Large intestine (tissue), 3 donors: Measurements from ENCODE around the gene APOA4. TPM values are rescaled to one million over a fixed set of nuclear protein-coding genes. Genes with fewer than 3 reads are reported as not detected.

ENCODE experiments used
- DNase-seq, 2 donors: peaks; one replicate each; pipeline versions ENCODE4 v3.0.0 to v3.0.0-alpha.2; 2013
- H3K27ac ChIP-seq: one replicate; pipeline ENCODE4 v1.5.1; 2013; ENCODE audit warnings: low read length
- H3K27me3 ChIP-seq: 2 replicates; pipeline ENCODE4 v1.6.1; 2013; ENCODE audit warnings: low read length; ENCODE audit not compliant: control insufficient read depth, insufficient read depth
- H3K36me3 ChIP-seq: 2 replicates; pipeline ENCODE4 v1.6.1; 2013; ENCODE audit warnings: low read length; ENCODE audit not compliant: control insufficient read depth, insufficient read depth
- H3K4me1 ChIP-seq: one replicate; pipeline ENCODE4 v1.6.1; 2013; ENCODE audit warnings: low read length; ENCODE audit not compliant: control insufficient read depth, insufficient read depth
- H3K4me3 ChIP-seq: one replicate; pipeline ENCODE4 v1.5.1; 2013; ENCODE audit warnings: low read length
- H3K9me3 ChIP-seq: one replicate; pipeline ENCODE4 v1.6.1; 2013; ENCODE audit warnings: mild to moderate bottlenecking, low read depth, low read length, moderate library complexity; ENCODE audit not compliant: control insufficient read depth
- WGBS: methylation state at CpG from one replicate; pipeline ENCODE4 v1.1.5; 2013; ENCODE audit warnings: low lambda C conversion rate; ENCODE audit not compliant: insufficient coverage; 5-methylcytosine and 5-hydroxymethylcytosine counted together
- polyA plus RNA-seq: library from polyadenylated mRNA; unstranded; fragments of 120-200 nt; gene quantifications from one replicate; pipeline ENCODE4 v1.2.1, GENCODE V29; 2013

The APOA4 gene
- polyA plus RNA-seq, 1 donor, result 4,166 TPM

DNA sequence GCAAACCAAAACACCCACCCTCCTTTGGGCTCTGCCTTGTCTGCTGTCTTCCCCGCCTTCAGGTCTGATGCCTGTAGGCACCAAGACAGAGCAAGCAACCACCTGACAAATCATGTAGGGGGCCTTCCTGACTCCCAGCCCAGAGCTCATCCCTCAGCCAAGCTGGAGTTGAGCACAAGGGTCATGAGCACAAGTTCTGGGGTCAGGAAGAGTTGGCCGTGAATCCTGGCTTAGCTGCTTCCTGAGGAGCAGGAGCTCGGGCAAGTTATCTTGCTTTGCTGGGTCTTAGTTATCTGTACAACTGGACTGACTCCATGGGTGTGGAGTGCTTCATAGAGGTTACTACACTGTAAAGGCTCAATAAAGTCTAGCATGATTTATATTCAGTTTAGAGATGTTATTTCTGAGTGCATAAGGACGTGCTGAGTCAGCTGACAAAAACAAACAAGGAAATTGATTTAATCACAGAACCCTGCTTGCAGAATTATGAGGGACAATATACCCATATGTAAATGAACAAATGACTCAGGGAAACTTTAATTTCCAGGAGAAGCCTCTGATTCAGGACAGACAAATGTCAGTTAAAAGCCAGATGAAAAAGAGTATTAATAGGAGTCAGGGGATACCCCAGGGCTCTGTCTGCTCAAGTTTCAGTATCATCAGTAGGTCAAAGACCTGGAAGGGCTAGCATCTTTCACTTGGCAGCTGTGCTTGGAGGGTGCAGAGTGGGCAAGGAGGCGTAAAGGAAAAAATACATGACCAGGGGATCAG lies 29.3 kb upstream of the APOA4 start:
- Histone ChIP-seq H3K9me3 (no peaks in the 10 kb centered on the region), H3K36me3 (peaks cover 52% of the 10 kb centered on the region), H3K27me3 (no peaks in the 10 kb centered on the region), H3K27ac (peak overlapping the region; percentile 87), H3K4me3 (no peak overlapping the region), H3K4me1 (peaks cover 24% of the 10 kb centered on the region)
- WGBS, result no CpG with 5 or more reads among the region's 5 CpGs
- peak in 1 of 2 donors; percentile 83 for DNase-seq

DNA sequence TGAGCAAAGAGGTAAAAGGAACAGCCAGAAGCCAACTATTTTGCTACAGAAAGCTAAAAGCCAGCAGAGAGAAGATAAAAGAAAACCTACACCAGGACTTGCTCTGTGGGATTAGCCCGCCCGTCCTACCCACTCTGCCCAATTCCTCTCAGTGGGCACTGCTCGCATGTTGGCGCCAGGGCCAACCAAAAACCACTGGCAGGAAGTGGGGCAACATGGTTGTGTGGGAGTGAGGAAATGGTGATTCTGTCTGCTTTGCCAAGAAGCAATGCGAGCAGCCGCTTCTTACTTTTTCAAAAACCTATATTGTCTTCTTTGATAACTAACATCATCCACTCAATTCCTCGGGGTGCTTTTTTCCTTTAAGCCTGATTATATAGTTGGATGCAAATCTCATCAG lies 28.5 kb upstream of the APOA4 start:
- no peaks in the 10 kb centered on the region for H3K27me3 ChIP-seq
- H3K27ac ChIP-seq, result peak overlapping the region; percentile 87
- WGBS, result 92% methylated on average over 2 of the region's 7 CpGs
- peaks cover 54% of the 10 kb centered on the region for H3K36me3 ChIP-seq
- no peak overlapping the region for H3K4me3 ChIP-seq
- no peaks in the 10 kb centered on the region for H3K9me3 ChIP-seq
- peaks cover 24% of the 10 kb centered on the region for H3K4me1 ChIP-seq
- no peak for DNase-seq

DNA sequence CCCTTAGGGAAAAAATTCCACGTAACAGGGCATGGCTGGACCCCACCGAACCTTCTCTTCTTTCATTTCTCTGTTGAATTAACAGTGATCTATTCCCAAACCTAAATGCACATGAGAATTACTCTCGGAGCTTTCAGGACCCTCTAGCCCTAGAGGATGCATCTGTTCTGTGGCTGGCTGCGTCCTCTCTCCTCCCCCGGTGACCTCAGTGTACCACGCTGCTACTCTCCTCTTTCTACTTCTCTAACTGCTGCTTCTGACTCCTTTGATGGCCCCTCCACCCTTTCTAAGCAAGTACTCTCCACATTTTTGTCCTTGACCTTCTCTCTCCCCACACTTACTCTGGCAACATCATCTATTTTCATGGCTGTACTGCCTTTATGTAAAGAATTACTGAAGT lies 26.4 kb upstream of the APOA4 start:
- Histone ChIP-seq H3K4me3 (no peak overlapping the region), H3K27ac (no peak overlapping the region), H3K9me3 (no peaks in the 10 kb centered on the region), H3K27me3 (no peaks in the 10 kb centered on the region), H3K36me3 (peaks cover 63% of the 10 kb centered on the region), H3K4me1 (peaks cover 24% of the 10 kb centered on the region)
- no CpG with 5 or more reads among the region's 6 CpGs for WGBS
- DNase-seq, result no peak

DNA sequence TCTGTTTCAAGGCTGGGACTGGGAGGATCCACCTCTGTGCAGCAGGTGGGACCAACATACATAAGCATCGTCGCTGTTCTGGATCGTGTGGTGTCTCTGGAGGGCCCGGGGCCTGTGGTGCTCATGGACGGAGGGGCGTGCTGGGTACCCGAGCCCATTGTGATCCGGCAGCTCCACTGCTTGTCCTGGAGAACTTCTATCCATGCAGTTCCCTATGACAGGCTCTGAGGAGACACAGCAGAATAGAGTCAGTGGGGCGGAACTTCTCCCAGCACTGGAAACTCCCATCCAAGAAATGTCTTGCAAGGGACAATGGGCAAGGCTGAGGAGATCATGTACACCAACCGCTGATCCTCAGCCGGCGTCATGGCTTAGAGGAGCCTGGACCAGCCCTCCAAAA lies 26.0 kb upstream of the APOA4 start:
- WGBS, result no CpG with 5 or more reads among the region's 12 CpGs
- Histone ChIP-seq H3K27me3 (no peaks in the 10 kb centered on the region), H3K36me3 (peaks cover 59% of the 10 kb centered on the region), H3K4me3 (no peak overlapping the region), H3K9me3 (no peaks in the 10 kb centered on the region), H3K4me1 (peaks cover 25% of the 10 kb centered on the region), H3K27ac (no peak overlapping the region)
- no peak for DNase-seq

DNA sequence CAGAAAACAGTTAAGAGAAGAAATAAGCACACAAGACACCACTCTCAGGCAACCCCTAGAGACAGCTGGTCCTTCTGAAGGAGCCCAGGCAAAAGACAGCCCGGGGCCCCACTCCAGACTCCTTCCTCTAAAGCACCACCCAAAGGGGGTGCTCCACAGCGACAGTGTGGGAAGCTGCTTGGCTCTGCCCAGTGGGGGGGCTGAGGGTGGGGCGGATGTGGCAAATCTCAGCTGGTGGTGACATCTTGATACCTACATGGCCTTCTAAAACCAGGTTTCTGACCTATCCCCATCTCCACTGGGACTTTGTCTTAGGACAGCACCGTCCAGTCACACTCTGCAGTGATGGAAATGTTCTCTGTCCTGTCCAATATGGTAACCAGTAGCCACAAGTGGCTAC lies 24.5 kb upstream of the APOA4 start:
- DNase-seq, result no peak
- Histone ChIP-seq H3K9me3 (no peaks in the 10 kb centered on the region), H3K27ac (no peak overlapping the region), H3K4me1 (peaks cover 21% of the 10 kb centered on the region), H3K36me3 (peaks cover 57% of the 10 kb centered on the region), H3K27me3 (no peaks in the 10 kb centered on the region), H3K4me3 (no peak overlapping the region)
- WGBS, result 100% methylated on average over 1 of the region's 4 CpGs

DNA sequence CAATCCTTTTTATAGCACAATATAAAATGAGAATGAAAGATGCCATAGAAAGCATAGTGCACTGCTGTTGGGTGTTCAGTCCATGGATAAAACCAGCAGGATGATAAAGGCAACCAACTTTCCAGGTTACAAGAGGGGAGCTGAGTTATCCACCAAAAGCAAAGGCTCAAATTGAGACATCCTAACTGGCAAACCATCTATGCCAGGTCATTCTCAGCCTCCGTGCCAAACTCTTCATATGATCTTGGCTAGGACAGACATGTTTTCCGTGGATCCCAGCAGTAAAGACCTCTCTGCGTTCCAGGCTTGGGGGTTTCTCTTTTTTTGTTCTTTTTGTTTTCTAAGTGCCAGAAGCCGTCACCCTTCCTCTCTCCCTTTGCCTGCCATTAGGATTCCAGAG lies 21.6 kb upstream of the APOA4 start:
- WGBS, result 100% methylated on average over 2 of the region's 4 CpGs
- Histone ChIP-seq H3K27ac (no peak overlapping the region), H3K4me1 (peaks cover 36% of the 10 kb centered on the region), H3K4me3 (no peak overlapping the region), H3K36me3 (peaks cover 52% of the 10 kb centered on the region), H3K27me3 (no peaks in the 10 kb centered on the region), H3K9me3 (no peaks in the 10 kb centered on the region)
- no peak for DNase-seq

DNA sequence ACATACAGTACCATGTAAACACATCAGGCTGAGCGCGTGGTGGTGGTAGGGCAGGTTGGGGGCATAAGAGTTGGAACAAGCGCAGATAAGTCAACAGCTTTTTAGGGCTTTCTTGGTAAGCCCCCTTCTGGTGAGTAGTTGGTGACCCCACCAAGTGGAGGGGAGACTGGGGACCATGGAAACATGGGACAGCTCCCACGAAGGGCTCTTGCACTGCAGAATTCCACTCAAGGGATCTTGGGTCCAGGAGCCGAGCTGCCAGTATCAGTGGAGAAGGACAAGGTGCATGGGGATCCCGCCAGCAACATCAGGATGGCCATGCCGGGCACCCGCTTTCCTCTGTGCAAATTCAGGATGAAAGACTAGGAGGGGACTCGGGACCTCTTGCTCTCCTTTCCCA lies 20.6 kb upstream of the APOA4 start:
- H3K27ac ChIP-seq, result peak overlapping the region; percentile 88
- peaks cover 46% of the 10 kb centered on the region for H3K4me1 ChIP-seq
- no peaks in the 10 kb centered on the region for H3K27me3 ChIP-seq
- no peaks in the 10 kb centered on the region for H3K9me3 ChIP-seq
- H3K4me3 ChIP-seq, result no peak overlapping the region
- peaks cover 43% of the 10 kb centered on the region for H3K36me3 ChIP-seq
- no CpG with 5 or more reads among the region's 9 CpGs for WGBS
- DNase-seq, result no peak

DNA sequence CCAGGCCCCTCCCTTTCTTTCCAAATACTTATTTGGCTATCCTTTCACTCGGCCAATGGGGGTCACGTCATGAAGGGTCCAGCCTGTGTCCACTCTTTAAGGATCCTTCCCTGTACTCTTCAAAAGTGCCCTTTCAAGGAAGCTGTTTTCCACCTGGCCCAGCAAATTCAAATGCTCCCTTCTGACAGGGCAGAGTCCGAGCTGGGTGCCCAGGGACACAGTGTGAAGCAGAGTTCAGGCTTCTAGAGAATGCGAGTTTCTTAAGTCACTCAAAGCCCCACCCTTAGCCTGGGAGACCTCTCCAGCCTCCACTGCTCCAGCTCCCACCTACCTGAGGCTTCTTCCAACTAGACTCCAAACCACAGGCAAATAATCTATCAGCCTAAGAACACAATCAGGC lies 19.8 kb upstream of the APOA4 start:
- DNase-seq, result peak; percentile 91 to 93
- Histone ChIP-seq H3K27me3 (no peaks in the 10 kb centered on the region), H3K27ac (peak overlapping the region; percentile 88), H3K4me1 (peaks cover 54% of the 10 kb centered on the region), H3K9me3 (no peaks in the 10 kb centered on the region), H3K4me3 (no peak overlapping the region), H3K36me3 (peaks cover 38% of the 10 kb centered on the region)
- WGBS, result 80% methylated on average over 1 of the region's 4 CpGs

DNA sequence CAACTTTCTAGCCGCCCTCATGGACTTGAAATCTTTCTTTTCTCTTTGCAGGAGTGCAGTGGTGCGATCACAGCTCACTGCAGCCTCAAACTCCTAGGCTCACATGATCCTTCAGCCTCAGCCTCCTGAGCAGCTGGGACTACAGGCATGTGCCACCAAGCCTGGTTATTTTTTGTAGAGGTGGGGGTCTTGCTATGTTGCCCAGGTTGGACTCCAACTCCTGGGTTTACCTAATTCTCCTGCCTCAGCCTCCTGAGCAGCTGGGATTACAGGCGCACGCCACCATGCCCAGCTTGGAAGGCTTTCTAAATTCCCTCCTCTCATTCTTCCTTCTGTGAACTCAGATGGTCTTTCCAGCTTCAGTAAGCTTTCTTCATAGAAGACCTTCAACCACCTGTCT lies 19.0 kb upstream of the APOA4 start:
- no peaks in the 10 kb centered on the region for H3K27me3 ChIP-seq
- no peak overlapping the region for H3K4me3 ChIP-seq
- no peak for DNase-seq
- peaks cover 30% of the 10 kb centered on the region for H3K36me3 ChIP-seq
- WGBS, result 88% methylated on average over 3 of the region's 4 CpGs
- no peaks in the 10 kb centered on the region for H3K9me3 ChIP-seq
- peak overlapping the region; percentile 88 for H3K27ac ChIP-seq
- H3K4me1 ChIP-seq, result peaks cover 61% of the 10 kb centered on the region

DNA sequence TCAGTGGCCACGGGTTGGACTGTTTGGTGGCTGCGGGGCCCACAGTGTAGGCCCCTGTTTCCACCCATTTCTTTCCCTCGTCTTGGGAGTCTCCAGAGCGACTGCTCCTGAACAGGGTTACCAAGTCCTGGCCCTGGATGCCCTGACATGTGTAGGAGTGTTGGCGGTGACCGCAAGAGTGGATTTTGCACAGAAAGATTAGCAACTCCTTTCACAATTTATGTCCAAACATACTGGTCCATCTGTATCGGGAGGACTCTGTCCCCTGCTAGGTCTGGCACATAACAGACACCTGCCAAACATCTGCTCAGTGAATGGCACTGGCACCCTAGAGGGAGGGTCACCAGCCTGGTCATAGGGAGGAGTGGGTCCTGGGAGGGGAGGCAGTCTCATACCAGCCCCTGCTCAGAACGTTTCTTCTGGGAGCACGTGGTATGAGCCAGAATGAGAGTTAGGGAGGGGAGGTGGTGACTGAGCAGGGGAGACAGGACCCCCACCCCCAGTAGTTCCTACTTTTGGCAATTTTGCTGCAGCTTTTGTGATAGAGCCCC lies 17.7 kb upstream of the APOA4 start:
- H3K4me1 ChIP-seq, result peaks cover 69% of the 10 kb centered on the region
- H3K36me3 ChIP-seq, result peaks cover 17% of the 10 kb centered on the region
- H3K9me3 ChIP-seq, result no peaks in the 10 kb centered on the region
- peak overlapping the region; percentile 96 for H3K27ac ChIP-seq
- no peak for DNase-seq
- H3K4me3 ChIP-seq, result no peak overlapping the region
- WGBS, result no CpG with 5 or more reads among the region's 9 CpGs
- no peaks in the 10 kb centered on the region for H3K27me3 ChIP-seq
